Liver (tissue), 9 donors: ENCODE data around the gene NFKB2. TPM values are rescaled to one million over a fixed set of nuclear protein-coding genes. Genes with fewer than 3 reads are reported as not detected.

Experiments used
- DNase-seq: peaks from one replicate; pipeline ENCODE4 v3.0.0-alpha.2; 2017; ENCODE audit warnings: low spot score
- H3K27ac ChIP-seq, 2 donors: one replicate each; pipeline ENCODE4 v1.7.0; 2013; ENCODE audit warnings: inconsistent platforms in 2 of 2, low read length in 2 of 2, control low read depth in 1 of 2, low read depth in 1 of 2, mild to moderate bottlenecking in 1 of 2
- H3K27me3 ChIP-seq, 4 donors: one replicate each; pipeline versions ENCODE4 v1.6.1 to v1.7.0; 2013; ENCODE audit warnings: low read length in 3 of 4, inconsistent platforms in 1 of 4, mild to moderate bottlenecking in 1 of 4, moderate library complexity in 1 of 4; ENCODE audit not compliant: control insufficient read depth in 4 of 4, insufficient read depth in 4 of 4
- H3K36me3 ChIP-seq, 4 donors: one replicate each; pipeline versions ENCODE4 v1.6.1 to v1.7.0; 2013; ENCODE audit warnings: low read length in 3 of 4, mild to moderate bottlenecking in 3 of 4, low read depth in 1 of 4, moderate library complexity in 1 of 4; ENCODE audit not compliant: control insufficient read depth in 4 of 4, insufficient read depth in 3 of 4
- H3K4me1 ChIP-seq, 4 donors: one replicate each; pipeline versions ENCODE4 v1.6.1 to v1.7.0; 2013; ENCODE audit warnings: low read length in 3 of 4, mild to moderate bottlenecking in 3 of 4, moderate library complexity in 1 of 4; ENCODE audit not compliant: control insufficient read depth in 4 of 4, insufficient read depth in 4 of 4
- H3K4me3 ChIP-seq, 3 donors: one replicate each; pipeline versions ENCODE4 v1.6.1 to v1.7.0; 2013; ENCODE audit warnings: low read length in 3 of 3, control low read depth in 1 of 3, low read depth in 1 of 3, mild to moderate bottlenecking in 1 of 3
- H3K9ac ChIP-seq, 2 donors: one replicate each; pipeline ENCODE4 v1.7.0; 2013; ENCODE audit warnings: low read length in 2 of 2, mild to moderate bottlenecking in 2 of 2, moderate library complexity in 2 of 2, control low read depth in 1 of 2, low read depth in 1 of 2
- H3K9me3 ChIP-seq, 4 donors: one replicate each; pipeline versions ENCODE4 v1.6.1 to v1.7.0; 2013; ENCODE audit warnings: low read length in 3 of 4; ENCODE audit not compliant: control insufficient read depth in 4 of 4
- EGR1 ChIP-seq, 2 donors: IDR thresholded peaks; 2 replicates each; pipeline ENCODE4 v1.6.1; 2016 to 2018; ENCODE audit warnings: antibody characterized with exemption in 2 of 2, low read depth in 2 of 2
- FOXA1 ChIP-seq: IDR thresholded peaks from 2 replicates; pipeline ENCODE4 v1.6.1; 2016; ENCODE audit warnings: antibody characterized with exemption
- FOXA2 ChIP-seq: IDR thresholded peaks from 2 replicates; pipeline ENCODE4 v1.6.1; 2016; ENCODE audit warnings: antibody characterized with exemption
- GABPA ChIP-seq, 2 donors: IDR thresholded peaks in 1 of 2; conservative IDR thresholded peaks in 1 of 2; 2 replicates each; pipeline ENCODE4 v1.6.1; 2016; ENCODE audit warnings: antibody characterized with exemption in 2 of 2, mild to moderate bottlenecking in 1 of 2, moderate library complexity in 1 of 2
- HNF4A ChIP-seq, 2 donors: conservative IDR thresholded peaks; 2 replicates each; pipeline ENCODE4 v1.6.1; 2016; ENCODE audit warnings: antibody characterized with exemption in 2 of 2, mild to moderate bottlenecking in 2 of 2
- HNF4G ChIP-seq: IDR thresholded peaks from 2 replicates; pipeline ENCODE4 v1.6.1; 2016; ENCODE audit warnings: antibody characterized with exemption
- JUND ChIP-seq, 2 donors: IDR thresholded peaks; 2 replicates each; pipeline ENCODE4 v1.6.1; 2016; ENCODE audit warnings: antibody characterized with exemption in 2 of 2
- NR2F2 ChIP-seq: IDR thresholded peaks from 2 replicates; pipeline ENCODE4 v1.6.1; 2016; ENCODE audit warnings: antibody characterized with exemption
- RAD21 ChIP-seq, 2 donors: IDR thresholded peaks; 2 replicates each; pipeline ENCODE4 v1.6.1; 2016; ENCODE audit warnings: antibody characterized with exemption in 2 of 2, mild to moderate bottlenecking in 2 of 2
- RXRA ChIP-seq, 2 donors: IDR thresholded peaks; 2 replicates each; pipeline ENCODE4 v1.6.1; 2017 to 2018; ENCODE audit warnings: antibody characterized with exemption in 2 of 2, mild to moderate bottlenecking in 1 of 2
- SP1 ChIP-seq: IDR thresholded peaks from 2 replicates; pipeline ENCODE4 v1.6.1; 2018; ENCODE audit warnings: antibody characterized with exemption, mild to moderate bottlenecking
- TAF1 ChIP-seq: conservative IDR thresholded peaks from 2 replicates; pipeline ENCODE4 v1.6.1; 2016; ENCODE audit warnings: antibody characterized with exemption, mild to moderate bottlenecking
- YY1 ChIP-seq: IDR thresholded peaks from 2 replicates; pipeline ENCODE4 v1.6.1; 2016; ENCODE audit warnings: antibody characterized with exemption, mild to moderate bottlenecking
- WGBS: extraction: QIAGEN DNeasy Blood & Tissue Kit; methylation state at CpG from one replicate; pipeline ENCODE4 v1.1.7; 2013; 5-methylcytosine and 5-hydroxymethylcytosine counted together
- polyA plus RNA-seq, 2 donors: library from polyadenylated mRNA; stranded (reverse) in 1 of 2; unstranded in 1 of 2; fragments of 200-250 nt in 1 of 2; fragments of >200 nt in 1 of 2; fragmentation: Nextera tagmentation in 1 of 2; extraction: Ambion mirVana in 1 of 2; gene quantifications; one replicate each; pipeline versions ENCODE4 v1.2.1 to v1.2.3, GENCODE V29; 2013 to 2015
- total RNA-seq, 2 donors: library from RNA; depleted of rRNA; stranded (reverse); fragments of >200 nt; gene quantifications; one replicate each; pipeline ENCODE4 v1.2.3, GENCODE V29; 2014
- TF ChIP-seq, protein P1 (sequence below): fragments of 150-350 bp; IDR thresholded peaks from 2 replicates; pipeline ENCODE4 v1.5.1; 2017; ENCODE audit warnings: improper control_type of control experiment, low read depth, low read length; ENCODE audit not compliant: missing input control
- TF ChIP-seq, protein P2 (sequence below): IDR thresholded peaks from 2 replicates; pipeline ENCODE4 v1.6.1; 2016; ENCODE audit warnings: antibody characterized with exemption, mild to moderate bottlenecking
- TF ChIP-seq, protein P3 (sequence below): IDR thresholded peaks from 2 replicates; pipeline ENCODE4 v1.6.1; 2016; ENCODE audit warnings: antibody characterized with exemption
- TF ChIP-seq, protein P4 (sequence below): IDR thresholded peaks from 2 replicates; pipeline ENCODE4 v1.6.1; 2016; ENCODE audit warnings: antibody characterized with exemption
- TF ChIP-seq, protein P5 (sequence below): IDR thresholded peaks from 2 replicates; pipeline ENCODE4 v1.6.1; 2016; ENCODE audit warnings: antibody characterized with exemption
- donor health status: healthy.
- donor health status: healthy.
- donor health status: healthy.
- donor health status: healthy.
- donor health status: healthy.

NFKB2 gene
- total and polyA plus RNA-seq, 4 donors = 1.8 to 8.5 (median 7.1) TPM

DNA sequence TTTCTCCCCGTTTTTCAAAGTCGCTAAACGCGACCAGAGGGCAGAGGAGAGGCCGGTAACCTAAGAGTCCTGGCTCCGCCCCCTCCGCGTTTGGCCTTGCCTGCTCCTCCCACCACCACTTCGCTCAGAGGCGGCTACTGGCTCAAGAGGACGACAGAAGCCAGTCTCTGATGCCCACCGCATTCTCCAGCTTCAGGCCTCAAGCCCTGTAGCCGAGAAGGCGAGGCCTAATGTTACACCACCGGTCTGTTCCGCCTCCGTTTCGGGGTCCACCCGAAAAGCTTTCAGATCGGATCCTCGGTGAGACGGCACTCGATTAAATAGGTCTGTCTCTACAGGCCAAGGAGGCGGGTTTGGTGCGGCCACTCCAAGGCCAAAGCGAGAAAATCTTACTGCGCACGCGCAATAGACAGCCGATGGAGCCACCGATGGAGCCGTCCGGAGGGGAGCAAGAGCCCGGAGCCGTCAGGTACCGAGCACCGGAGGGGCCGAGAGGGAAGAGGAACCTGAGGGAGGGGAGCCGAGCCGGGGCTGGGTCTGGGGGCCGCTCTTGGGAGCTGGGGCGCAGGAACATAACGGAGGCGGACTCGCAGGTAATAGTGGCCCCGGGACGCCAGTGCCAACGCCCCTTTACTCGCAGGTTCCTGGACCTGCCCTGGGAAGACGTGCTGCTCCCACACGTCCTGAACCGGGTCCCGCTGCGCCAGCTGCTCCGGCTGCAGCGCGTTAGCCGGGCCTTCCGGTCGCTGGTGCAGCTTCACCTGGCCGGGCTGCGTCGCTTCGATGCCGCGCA is 25.4 kb downstream of the NFKB2 start, which contains the start of gene FBXL15:
TSS of gene FBXL15 (plus strand) at position 123 of the 793 bp plus-strand sequence. CDS start at position 417, 294 bp downstream.
- Histone ChIP-seq H3K9me3 (no peaks in the 10 kb centered on the region), H3K27me3 (no peaks in the 10 kb centered on the region), H3K27ac (peak within 1 kb of the TSS; percentile 84 to 87), H3K4me3 (peak within 1 kb of the TSS; percentile 86 to 95 (median 87)), H3K4me1 (peaks cover 12 to 42% (median 30%) of the 10 kb centered on the region in 4 donors), H3K36me3 (peaks cover 0 to 10% (median 0%) of the 10 kb centered on the region in 4 donors), H3K9ac (peak within 1 kb of the TSS; percentile 47 to 79)
- under 1% methylated on average over 66 of the region's 66 CpGs for WGBS
- peak; percentile 96 for DNase-seq
- TF ChIP-seq, protein P1, sequence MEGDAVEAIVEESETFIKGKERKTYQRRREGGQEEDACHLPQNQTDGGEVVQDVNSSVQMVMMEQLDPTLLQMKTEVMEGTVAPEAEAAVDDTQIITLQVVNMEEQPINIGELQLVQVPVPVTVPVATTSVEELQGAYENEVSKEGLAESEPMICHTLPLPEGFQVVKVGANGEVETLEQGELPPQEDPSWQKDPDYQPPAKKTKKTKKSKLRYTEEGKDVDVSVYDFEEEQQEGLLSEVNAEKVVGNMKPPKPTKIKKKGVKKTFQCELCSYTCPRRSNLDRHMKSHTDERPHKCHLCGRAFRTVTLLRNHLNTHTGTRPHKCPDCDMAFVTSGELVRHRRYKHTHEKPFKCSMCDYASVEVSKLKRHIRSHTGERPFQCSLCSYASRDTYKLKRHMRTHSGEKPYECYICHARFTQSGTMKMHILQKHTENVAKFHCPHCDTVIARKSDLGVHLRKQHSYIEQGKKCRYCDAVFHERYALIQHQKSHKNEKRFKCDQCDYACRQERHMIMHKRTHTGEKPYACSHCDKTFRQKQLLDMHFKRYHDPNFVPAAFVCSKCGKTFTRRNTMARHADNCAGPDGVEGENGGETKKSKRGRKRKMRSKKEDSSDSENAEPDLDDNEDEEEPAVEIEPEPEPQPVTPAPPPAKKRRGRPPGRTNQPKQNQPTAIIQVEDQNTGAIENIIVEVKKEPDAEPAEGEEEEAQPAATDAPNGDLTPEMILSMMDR = no peak
- TF ChIP-seq RXRA (IDR thresholded peaks at IDR 0.05) (peak; percentile 60 to 67), SP1 (peak; percentile 74), TAF1 (no peak), RAD21 (IDR thresholded peaks at IDR 0.05) (peak; percentile 38 to 39), EGR1 (IDR thresholded peaks at IDR 0.05; ENCODE audit: low read depth in 2 of 2) (peak in 1 of 2 donors; percentile 53), NR2F2 (peak; percentile 55), FOXA2 (no peak), GABPA (IDR thresholded peaks at IDR 0.05 in 1 of 2, conservative IDR thresholded peaks at IDR 0.05 in 1 of 2) (peak; percentile 71 to 86), HNF4G (no peak), HNF4A (conservative IDR thresholded peaks at IDR 0.05) (peak; percentile 48 to 59), YY1 (peak; percentile 95), JUND (IDR thresholded peaks at IDR 0.05) (peak in 1 of 2 donors; percentile 33), FOXA1 (no peak)
- TF ChIP-seq, protein P2, sequence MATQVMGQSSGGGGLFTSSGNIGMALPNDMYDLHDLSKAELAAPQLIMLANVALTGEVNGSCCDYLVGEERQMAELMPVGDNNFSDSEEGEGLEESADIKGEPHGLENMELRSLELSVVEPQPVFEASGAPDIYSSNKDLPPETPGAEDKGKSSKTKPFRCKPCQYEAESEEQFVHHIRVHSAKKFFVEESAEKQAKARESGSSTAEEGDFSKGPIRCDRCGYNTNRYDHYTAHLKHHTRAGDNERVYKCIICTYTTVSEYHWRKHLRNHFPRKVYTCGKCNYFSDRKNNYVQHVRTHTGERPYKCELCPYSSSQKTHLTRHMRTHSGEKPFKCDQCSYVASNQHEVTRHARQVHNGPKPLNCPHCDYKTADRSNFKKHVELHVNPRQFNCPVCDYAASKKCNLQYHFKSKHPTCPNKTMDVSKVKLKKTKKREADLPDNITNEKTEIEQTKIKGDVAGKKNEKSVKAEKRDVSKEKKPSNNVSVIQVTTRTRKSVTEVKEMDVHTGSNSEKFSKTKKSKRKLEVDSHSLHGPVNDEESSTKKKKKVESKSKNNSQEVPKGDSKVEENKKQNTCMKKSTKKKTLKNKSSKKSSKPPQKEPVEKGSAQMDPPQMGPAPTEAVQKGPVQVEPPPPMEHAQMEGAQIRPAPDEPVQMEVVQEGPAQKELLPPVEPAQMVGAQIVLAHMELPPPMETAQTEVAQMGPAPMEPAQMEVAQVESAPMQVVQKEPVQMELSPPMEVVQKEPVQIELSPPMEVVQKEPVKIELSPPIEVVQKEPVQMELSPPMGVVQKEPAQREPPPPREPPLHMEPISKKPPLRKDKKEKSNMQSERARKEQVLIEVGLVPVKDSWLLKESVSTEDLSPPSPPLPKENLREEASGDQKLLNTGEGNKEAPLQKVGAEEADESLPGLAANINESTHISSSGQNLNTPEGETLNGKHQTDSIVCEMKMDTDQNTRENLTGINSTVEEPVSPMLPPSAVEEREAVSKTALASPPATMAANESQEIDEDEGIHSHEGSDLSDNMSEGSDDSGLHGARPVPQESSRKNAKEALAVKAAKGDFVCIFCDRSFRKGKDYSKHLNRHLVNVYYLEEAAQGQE = peak; percentile 94
- TF ChIP-seq, protein P3, sequence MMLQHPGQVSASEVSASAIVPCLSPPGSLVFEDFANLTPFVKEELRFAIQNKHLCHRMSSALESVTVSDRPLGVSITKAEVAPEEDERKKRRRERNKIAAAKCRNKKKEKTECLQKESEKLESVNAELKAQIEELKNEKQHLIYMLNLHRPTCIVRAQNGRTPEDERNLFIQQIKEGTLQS = no peak
- TF ChIP-seq, protein P4, sequence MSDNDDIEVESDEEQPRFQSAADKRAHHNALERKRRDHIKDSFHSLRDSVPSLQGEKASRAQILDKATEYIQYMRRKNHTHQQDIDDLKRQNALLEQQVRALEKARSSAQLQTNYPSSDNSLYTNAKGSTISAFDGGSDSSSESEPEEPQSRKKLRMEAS = peak; percentile 81
- TF ChIP-seq, protein P5, sequence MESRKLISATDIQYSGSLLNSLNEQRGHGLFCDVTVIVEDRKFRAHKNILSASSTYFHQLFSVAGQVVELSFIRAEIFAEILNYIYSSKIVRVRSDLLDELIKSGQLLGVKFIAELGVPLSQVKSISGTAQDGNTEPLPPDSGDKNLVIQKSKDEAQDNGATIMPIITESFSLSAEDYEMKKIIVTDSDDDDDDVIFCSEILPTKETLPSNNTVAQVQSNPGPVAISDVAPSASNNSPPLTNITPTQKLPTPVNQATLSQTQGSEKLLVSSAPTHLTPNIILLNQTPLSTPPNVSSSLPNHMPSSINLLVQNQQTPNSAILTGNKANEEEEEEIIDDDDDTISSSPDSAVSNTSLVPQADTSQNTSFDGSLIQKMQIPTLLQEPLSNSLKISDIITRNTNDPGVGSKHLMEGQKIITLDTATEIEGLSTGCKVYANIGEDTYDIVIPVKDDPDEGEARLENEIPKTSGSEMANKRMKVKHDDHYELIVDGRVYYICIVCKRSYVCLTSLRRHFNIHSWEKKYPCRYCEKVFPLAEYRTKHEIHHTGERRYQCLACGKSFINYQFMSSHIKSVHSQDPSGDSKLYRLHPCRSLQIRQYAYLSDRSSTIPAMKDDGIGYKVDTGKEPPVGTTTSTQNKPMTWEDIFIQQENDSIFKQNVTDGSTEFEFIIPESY = no peak
